ENCODE data around the gene RAB3A.

The RAB3A gene

DNA sequence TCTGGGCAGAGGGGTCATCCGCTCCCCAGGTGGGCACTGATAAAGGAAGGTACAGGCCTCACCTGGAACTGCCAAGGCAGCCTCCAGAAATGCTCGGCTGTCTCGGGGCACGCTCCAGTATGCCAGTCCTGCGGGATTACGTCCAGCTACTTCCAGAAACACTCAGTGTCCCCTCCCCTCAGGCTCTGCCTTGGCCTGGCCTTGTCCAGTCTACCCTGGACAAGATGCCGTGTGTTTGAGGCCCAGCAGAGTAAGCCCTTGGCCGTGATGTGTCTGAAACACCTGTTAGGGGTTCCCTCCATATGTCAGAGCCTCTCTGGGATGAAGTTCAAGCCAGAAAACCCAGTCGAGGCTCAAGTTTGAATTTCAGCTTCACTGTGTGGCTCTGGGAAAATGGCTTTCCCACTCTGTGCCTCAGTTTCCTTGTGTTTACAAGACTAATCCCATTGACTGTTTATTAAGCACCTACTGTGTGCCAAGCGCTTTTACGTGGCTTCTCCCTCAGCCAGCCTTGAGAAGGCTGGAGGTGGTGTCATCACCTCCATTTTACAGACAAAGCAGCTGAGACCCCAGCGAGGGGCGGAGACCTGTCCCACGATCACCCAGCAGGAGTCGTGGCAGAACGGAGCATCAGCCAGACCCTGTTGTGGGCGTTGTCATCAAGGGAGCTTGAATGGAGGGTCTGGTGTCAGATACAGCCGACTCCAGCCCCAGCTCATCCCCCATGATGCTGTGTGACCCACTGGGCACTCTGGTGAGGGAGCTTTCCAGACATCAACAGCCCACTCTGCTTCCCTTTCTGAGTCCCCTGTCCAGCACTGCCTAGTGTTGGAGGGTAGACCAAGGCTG lies 52.8 kb downstream of the RAB3A start:
- DNase-seq (ENCODE audit: low read depth in 2 of 2): no peak

DNA sequence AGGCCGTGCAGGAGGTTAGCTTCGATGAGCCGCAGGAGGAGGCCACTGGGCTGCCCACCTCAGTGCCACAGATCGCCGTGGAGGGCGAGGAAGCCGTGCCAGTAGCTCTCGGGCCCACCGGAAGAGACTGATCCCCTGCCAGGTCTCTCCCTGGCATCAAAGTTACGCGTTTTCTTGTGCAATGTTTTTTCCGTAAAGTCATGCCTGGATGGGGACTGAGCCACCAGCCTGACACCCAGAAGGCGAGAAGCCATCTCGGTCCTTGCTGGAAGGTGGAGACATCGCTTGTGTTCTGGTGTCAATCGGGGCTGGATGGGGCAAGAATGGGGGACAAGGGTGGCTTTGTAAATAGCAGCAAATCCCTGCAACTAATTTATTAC lies 54.3 kb downstream of the RAB3A start:
- no peak for DNase-seq (ENCODE audit: low read depth in 2 of 2)

DNA sequence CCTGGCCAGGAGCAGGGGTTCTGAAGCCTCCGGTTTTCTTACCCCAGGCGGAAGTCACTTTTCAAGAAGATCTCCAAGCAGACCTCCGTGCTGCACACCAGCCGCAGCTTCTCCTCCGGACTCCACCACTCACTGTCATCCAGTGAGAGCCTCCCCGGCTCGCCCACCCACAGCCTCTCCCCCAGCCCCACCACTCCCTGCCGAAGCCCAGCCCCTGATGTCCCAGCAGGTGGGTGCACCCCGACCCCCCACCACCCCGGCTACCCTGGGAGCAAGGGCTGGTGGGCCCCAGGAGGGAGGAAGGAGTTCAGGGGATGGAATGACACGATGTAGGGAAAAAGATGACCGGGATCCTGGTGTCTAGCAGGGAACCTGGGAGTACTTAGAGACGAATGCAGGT lies 56.4 kb downstream of the RAB3A start:
- no peak for DNase-seq (ENCODE audit: low read depth in 2 of 2)
